Neural progenitor cell (in vitro differentiated cells): Measurements from ENCODE around the gene EPB41L4A.

Experiments used
- EZH2 ChIP-seq: fragments of 200-600 bp; sonication (generic); IDR thresholded peaks from 2 replicates; pipeline ENCODE4 v1.6.1; 2017; ENCODE audit warnings: antibody characterized with exemption, mild to moderate bottlenecking, moderate library complexity
- TF ChIP-seq, protein P1 (sequence below): fragments of 200-600 bp; sonication (generic); IDR thresholded peaks from 2 replicates; pipeline ENCODE4 v1.5.1; 2017; ENCODE audit warnings: antibody characterized with exemption, mild to moderate bottlenecking

DNA sequence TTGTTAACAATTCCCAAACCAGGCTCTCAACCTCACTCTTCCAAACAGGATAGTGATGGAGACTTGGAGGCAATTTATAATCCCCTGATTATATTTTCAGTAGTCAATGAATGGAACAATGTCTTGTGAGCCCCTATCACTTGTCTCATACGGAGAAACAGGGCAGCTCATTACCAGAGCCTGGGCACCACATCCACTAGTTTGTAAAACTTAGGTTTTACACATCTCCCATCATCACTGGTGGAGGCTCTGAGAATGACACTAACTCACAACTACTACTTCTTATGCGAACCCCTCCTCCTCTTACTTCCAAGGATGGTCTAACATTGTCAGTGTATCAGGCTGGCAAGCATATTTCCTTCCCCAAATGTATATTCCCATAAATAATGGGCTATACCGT, 253.7 kb downstream of the EPB41L4A start:
- TF ChIP-seq, protein P1, sequence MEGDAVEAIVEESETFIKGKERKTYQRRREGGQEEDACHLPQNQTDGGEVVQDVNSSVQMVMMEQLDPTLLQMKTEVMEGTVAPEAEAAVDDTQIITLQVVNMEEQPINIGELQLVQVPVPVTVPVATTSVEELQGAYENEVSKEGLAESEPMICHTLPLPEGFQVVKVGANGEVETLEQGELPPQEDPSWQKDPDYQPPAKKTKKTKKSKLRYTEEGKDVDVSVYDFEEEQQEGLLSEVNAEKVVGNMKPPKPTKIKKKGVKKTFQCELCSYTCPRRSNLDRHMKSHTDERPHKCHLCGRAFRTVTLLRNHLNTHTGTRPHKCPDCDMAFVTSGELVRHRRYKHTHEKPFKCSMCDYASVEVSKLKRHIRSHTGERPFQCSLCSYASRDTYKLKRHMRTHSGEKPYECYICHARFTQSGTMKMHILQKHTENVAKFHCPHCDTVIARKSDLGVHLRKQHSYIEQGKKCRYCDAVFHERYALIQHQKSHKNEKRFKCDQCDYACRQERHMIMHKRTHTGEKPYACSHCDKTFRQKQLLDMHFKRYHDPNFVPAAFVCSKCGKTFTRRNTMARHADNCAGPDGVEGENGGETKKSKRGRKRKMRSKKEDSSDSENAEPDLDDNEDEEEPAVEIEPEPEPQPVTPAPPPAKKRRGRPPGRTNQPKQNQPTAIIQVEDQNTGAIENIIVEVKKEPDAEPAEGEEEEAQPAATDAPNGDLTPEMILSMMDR: no peak
- TF ChIP-seq EZH2: no peak
